Stimulated activated naive B cell treated with anti-CD40 and anti-IgM and Interleukin-4, amounts not matched to agents 10 μg/mL and 1 μg/mL and 100 μg/mL, for 72 hours (primary cell): ENCODE data around the gene HAGH.
"Not testable (repeated sequence)": the region's sequence is repeated elsewhere in the genome, so short reads cannot be mapped to it uniquely, and the experiment has no call there.

ENCODE experiments used
- ATAC-seq, 2 donors: fragments of 150-1000 bp; cut with Tn5 transposase; replicated peaks; 2 replicates each; pipeline ENCODE4 v1.10.0; 2021; ENCODE audit warnings: moderate library complexity in 1 of 2
- DNase-seq: peaks from one replicate; pipeline ENCODE4 v3.0.0; 2021
- H3K27ac Mint-ChIP-seq: one replicate; pipeline ENCODE4 v1.8.0; 2022; ENCODE audit warnings: mild to moderate bottlenecking, mixed read lengths
- H3K27me3 Mint-ChIP-seq, 2 donors: one replicate each; pipeline ENCODE4 v1.8.0; 2022; ENCODE audit warnings: mixed read lengths in 2 of 2
- H3K36me3 Mint-ChIP-seq, 2 donors: one replicate each; pipeline ENCODE4 v1.8.0; 2022; ENCODE audit warnings: mixed read lengths in 2 of 2, mild to moderate bottlenecking in 1 of 2
- H3K4me1 Mint-ChIP-seq, 2 donors: one replicate each; pipeline ENCODE4 v1.8.0; 2022; ENCODE audit warnings: mixed read lengths in 2 of 2, mild to moderate bottlenecking in 1 of 2
- H3K4me3 Mint-ChIP-seq, 2 donors: one replicate each; pipeline ENCODE4 v1.8.0; 2022; ENCODE audit warnings: mild to moderate bottlenecking in 2 of 2, mixed read lengths in 2 of 2, moderate library complexity in 1 of 2
- H3K9me3 Mint-ChIP-seq, 2 donors: one replicate each; pipeline ENCODE4 v1.8.0; 2022; ENCODE audit warnings: mixed read lengths in 2 of 2, mild to moderate bottlenecking in 1 of 2

Gene HAGH

DNA sequence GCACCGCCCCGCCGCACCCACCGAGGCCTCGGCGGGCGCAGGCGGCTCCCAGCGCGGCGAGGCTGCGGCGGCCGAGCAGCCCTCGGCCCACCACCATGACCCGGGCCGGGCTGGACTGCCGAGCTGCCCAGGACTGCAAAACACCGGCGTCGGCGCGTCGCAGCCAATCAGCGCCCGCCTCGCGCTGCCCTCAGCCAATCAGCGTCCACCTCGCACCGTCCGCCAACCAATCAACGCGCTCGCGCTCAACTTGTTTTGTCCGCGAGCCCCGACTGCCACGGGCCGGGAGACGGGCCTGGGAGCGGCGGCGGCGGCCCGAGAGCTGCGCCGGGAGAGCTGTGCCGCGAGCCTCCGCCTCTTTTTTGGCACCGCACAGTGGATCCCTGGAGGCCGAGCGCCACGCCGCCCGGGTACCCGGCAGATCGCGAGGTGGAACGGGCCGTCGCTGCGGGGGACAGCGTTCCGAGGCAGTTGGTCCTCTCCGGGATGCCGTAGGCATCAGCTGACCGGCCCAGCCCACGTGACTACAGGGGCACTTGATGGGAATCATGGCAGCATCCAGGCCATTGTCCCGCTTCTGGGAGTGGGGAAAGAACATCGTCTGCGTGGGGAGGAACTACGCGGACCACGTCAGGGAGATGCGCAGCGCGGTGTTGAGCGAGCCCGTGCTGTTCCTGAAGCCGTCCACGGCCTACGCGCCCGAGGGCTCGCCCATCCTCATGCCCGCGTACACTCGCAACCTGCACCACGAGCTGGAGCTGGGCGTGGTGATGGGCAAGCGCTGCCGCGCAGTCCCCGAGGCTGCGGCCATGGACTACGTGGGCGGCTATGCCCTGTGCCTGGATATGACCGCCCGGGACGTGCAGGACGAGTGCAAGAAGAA lies at the start of gene HAGH, which contains the start of gene FAHD1:
Gene HAGH, minus strand, starts transcription at position 135 of the 883 bp plus-strand sequence. Its CDS starts 38 bp downstream, at position 97.
Gene FAHD1, plus strand, starts transcription at position 516 of the 883 bp plus-strand sequence. Its CDS starts 33 bp downstream, at position 549.
- DNase-seq (peak; percentile 88), ATAC-seq (peak; percentile 87 to 90)
- Mint-ChIP-seq H3K4me1 (peaks cover 10 to 32% of the 10 kb centered on the region in 2 donors), H3K9me3 (no peaks in the 10 kb centered on the region), H3K4me3 (peak within 1 kb of the TSS; percentile 90 to 93), H3K27ac (peak within 1 kb of the TSS; percentile 90), H3K36me3 (peaks cover 3 to 10% of the 10 kb centered on the region in 2 donors), H3K27me3 (no peaks in the 10 kb centered on the region)

DNA sequence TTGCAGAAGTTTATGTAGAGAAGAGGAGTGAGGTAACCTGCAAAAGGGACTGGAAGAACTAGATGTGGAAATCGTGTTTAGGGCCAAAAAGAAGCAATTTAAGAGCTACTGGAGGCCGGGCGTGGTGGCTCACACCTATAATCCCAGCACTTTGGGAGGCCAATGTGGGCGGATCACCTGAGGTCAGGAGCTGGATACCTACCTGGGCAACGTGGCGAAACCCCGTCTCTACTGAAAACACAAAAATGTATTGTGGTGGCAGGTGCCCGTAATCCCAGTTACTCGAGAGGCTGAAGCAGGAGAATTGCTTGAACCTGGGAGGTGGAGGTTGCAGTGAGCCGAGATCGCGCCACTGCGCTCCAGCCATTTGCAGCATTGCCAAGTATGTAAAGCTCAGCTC lies 49.4 kb upstream of the HAGH start:
- H3K27ac Mint-ChIP-seq, DNase-seq, H3K36me3 Mint-ChIP-seq, H3K9me3 Mint-ChIP-seq, H3K4me1 Mint-ChIP-seq, H3K4me3 Mint-ChIP-seq, ATAC-seq: not testable (repeated sequence)
- H3K27me3 Mint-ChIP-seq, result peaks cover 29 to 35% of the 10 kb centered on the region in 2 donors

DNA sequence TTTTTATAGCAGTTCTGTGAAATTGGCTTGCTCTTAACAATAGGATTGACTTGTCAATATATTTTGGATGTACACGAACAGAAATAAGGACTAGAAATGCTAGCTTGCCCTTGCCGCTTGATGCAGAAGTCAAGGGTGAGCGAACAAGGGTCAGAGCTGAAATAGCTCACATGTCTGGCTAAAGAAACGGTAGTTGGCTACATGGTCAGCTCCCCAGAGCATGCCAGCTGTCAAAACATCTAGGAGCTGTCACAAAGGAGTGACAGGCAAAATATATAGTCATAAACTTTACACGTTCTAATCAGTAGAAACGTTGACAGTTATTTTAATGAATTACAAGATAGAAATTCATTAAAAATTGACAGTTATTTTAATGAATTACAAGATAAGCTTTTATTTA lies 48.2 kb upstream of the HAGH start:
- no peak for ATAC-seq
- no peak for DNase-seq
- Mint-ChIP-seq H3K36me3 (peaks cover 3 to 4% of the 10 kb centered on the region in 2 donors), H3K9me3 (peaks cover 0 to 2% of the 10 kb centered on the region in 2 donors), H3K27ac (no peak overlapping the region), H3K4me1 (peaks cover 0 to 8% of the 10 kb centered on the region in 2 donors), H3K27me3 (peaks cover 34 to 39% of the 10 kb centered on the region in 2 donors), H3K4me3 (no peak overlapping the region)

DNA sequence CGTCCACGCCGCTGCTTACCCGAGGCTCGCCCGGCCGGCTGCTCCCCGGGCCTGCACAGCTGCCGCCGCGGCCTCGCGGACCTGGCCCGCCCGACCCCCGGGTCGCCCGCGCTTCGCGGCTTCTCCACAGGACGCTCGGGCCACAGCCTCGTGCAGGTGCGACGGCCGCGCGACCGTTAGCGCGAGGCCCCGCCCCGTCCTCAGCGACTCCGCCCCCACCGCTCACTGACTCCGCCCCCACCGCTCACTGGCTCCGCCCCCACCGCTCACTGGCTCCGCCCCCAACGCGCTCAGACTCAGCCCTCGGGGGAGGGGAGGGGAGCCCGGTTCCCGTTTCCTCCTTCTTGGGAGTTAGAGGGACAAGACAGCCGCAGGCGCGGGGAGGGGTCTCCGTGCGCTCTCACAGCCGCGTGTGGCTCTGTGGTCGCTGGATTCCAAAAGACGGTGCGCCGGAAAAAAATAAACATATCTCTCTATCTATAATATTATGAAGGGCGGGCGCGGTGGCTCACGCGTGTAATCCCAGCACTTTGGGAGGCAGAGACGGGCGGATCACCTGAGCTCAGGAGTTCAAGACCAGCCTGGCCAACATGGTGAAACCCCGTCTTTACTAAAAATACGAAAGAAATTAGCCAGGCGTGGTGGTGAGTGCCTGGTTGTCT lies 45.5 kb upstream of the HAGH start, which contains the start of gene MEIOB:
Gene MEIOB, minus strand, starts transcription at position 191 of the 662 bp plus-strand sequence. CDS start 3,989 bp downstream, outside the sequence.
- peaks cover 0 to 2% of the 10 kb centered on the region in 2 donors for H3K9me3 Mint-ChIP-seq
- H3K27me3 Mint-ChIP-seq, result peaks cover 22 to 25% of the 10 kb centered on the region in 2 donors
- peak within 1 kb of the TSS; percentile 62 to 73 for H3K4me3 Mint-ChIP-seq
- H3K4me1 Mint-ChIP-seq, result peaks cover 0 to 8% of the 10 kb centered on the region in 2 donors
- peak in 1 of 2 donors; percentile 51 for ATAC-seq
- DNase-seq, result peak; percentile 18
- no peak within 1 kb of the TSS for H3K27ac Mint-ChIP-seq
- H3K36me3 Mint-ChIP-seq, result peaks cover 3 to 4% of the 10 kb centered on the region in 2 donors

DNA sequence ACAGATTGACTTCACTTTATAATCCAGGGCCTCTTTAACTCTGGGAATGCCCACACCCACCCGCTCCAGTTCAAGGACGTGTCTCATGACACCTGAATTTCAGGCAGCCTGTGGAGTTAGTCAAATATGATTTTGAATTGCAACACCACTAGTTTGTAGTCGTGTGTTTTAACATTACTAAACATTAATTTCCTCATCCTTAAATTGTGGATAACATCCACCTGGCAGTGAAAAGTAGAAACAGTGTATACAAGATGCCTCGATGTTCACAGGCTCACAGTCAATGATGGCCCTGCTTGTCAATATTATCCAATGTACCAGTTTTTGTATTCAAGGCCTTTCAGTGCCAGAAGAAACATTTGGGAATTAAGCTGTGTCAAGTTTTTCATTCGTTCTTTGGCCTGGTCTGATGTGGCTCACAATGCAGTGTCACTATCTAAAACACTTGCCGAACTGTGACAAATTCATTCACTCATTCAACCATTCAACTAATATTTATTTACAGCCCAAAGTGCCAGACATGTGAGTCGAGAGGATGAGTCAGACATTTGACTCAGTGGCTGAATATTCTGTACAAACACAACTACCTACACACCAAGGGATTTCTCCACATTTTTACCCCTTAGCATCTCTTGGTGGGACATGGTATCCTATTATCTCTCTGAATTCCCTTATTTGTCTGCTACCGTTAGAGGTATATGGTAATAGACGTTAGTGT lies 43.9 kb upstream of the HAGH start:
- Mint-ChIP-seq H3K9me3 (peaks cover 0 to 2% of the 10 kb centered on the region in 2 donors), H3K36me3 (peaks cover 3 to 4% of the 10 kb centered on the region in 2 donors), H3K4me1 (peaks cover 0 to 8% of the 10 kb centered on the region in 2 donors), H3K4me3 (no peak overlapping the region), H3K27ac (no peak overlapping the region), H3K27me3 (peaks cover 13 to 19% of the 10 kb centered on the region in 2 donors)
- ATAC-seq (no peak), DNase-seq (no peak)

DNA sequence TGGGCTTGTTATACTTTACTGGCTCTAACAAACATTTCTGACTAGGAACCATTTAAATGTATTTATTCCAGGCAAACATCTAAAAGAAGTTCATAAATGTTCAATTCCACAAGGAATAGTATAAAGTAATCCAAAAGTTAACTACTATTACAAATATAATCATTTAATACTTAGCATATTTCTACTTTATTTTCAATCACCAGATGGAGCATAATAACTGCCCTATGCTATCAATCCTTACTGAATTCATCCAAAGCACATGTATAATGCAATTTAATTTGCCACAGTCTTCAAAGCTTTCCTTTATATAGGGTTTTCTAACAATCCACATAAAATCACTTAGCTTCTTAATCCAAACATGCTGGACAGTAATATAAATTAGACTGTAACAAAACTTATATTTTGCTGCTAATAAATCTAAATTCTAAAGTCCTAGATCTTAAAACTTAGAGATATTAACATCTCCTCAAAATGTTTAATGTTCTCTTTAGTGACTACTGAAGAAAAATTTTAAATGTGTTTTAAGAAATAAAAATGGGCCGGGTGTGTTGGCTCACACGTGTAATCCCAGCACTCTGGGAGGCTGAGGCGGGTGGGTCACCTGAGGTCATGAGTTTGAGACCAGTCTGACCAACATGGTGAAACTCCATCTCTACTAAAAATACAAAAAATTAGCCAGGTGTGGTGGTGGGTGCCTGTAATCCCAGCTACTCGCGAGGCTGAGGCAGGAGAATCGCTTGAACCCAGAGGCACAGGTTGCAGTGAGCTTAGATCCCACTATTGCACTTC lies 39.5 kb upstream of the HAGH start:
- no peak for ATAC-seq

DNA sequence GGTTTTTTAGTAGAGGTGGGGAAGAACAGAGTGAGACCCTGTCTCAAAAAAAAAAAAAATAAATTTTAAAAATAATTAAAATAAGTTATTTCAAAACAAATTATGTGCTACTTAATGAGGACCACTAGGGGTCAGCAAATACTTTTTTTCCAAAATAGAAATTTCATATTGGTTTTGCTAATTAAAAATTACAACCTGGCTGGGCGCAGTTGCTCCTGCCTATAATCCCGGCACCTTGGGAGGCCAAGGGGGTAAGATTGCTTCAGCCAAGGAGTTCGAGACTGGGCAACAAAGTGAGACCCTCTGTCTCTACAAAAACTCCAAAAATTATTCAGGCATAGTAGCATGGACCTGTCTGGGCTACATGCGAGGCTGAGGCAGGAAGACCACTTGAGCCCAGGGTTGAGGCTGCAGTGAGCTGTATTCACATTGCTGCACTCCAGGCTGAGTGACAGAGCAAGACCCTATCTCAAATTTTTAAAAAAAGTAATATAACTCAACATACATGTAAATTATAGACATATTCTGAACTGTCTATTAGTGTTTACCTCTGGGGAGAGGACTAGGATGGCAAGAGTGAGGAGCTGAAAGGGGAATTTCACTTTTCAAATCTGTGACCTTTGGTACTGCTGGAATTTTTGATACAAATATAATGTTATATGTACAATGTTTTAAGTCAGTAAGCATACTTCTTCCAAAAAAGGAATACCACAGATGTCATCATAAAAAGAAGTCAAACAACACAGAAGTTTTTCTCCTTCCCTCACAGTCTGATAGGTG lies 37.2 kb upstream of the HAGH start:
- H3K27me3 Mint-ChIP-seq, result peaks cover 10 to 20% of the 10 kb centered on the region in 2 donors
- H3K27ac Mint-ChIP-seq, result no peak overlapping the region
- no peaks in the 10 kb centered on the region for H3K4me1 Mint-ChIP-seq
- ATAC-seq, result no peak
- H3K9me3 Mint-ChIP-seq, result no peaks in the 10 kb centered on the region
- no peak overlapping the region for H3K4me3 Mint-ChIP-seq
- DNase-seq, result no peak
- H3K36me3 Mint-ChIP-seq, result no peaks in the 10 kb centered on the region

More for the DNA sequence above, 39.5 kb upstream of the HAGH start:
- H3K36me3 Mint-ChIP-seq, result no peaks in the 10 kb centered on the region
- H3K4me1 Mint-ChIP-seq, result no peaks in the 10 kb centered on the region
- no peak overlapping the region for H3K27ac Mint-ChIP-seq
- H3K9me3 Mint-ChIP-seq, result no peaks in the 10 kb centered on the region
- no peak for DNase-seq
- H3K27me3 Mint-ChIP-seq, result peaks cover 4 to 5% of the 10 kb centered on the region in 2 donors
- no peak overlapping the region for H3K4me3 Mint-ChIP-seq

DNA sequence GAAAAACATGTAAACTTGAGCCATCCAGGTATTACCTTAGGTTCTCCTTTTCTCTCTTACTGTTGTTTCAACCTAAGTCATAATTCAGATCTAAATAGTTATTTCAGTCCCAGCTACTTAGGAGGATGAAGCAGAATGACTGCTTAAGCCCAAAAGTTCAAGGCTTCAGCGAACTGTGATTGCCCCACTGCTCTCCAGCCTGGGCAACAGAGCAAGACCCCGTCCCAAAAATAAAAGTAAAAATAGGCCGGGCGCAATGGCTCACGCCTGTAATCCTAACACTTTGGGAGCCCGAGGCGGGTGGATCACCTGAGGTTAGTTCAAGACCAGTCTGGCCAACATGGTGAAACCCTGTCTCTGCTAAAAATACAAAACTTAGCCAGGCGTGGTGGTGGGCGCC lies 35.8 kb upstream of the HAGH start:
- Mint-ChIP-seq H3K4me1 (no peaks in the 10 kb centered on the region), H3K27me3 (peaks cover 20 to 34% of the 10 kb centered on the region in 2 donors)

DNA sequence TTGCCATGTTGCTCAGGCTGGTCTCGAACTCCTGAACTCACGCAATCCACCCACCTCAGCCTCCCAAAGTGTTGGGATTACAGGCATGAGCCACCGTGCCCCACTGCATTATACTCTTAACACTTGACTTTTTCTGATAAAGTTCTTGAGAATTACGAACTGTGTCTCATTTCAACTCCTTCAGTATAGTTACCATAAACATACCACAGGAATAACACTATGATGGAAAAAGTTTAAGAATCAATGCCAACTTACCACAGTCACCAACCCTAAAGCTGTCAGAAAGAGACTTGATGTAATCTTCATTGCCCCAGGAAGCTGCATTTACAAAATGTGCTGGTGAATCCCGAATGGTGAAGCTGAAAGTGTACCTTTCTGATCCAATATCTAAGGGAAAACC lies 35.1 kb upstream of the HAGH start:
- peaks cover 25 to 40% of the 10 kb centered on the region in 2 donors for H3K27me3 Mint-ChIP-seq
- no peak overlapping the region for H3K4me3 Mint-ChIP-seq
- H3K4me1 Mint-ChIP-seq, result no peaks in the 10 kb centered on the region
- DNase-seq (no peak), ATAC-seq (no peak)
- no peaks in the 10 kb centered on the region for H3K36me3 Mint-ChIP-seq
- H3K9me3 Mint-ChIP-seq, result no peaks in the 10 kb centered on the region
- H3K27ac Mint-ChIP-seq, result no peak overlapping the region

More for the DNA sequence above, 35.8 kb upstream of the HAGH start:
- Mint-ChIP-seq H3K27ac (no peak overlapping the region), H3K9me3 (no peaks in the 10 kb centered on the region), H3K36me3 (no peaks in the 10 kb centered on the region), H3K4me3 (no peak overlapping the region)
- ATAC-seq (no peak), DNase-seq (no peak)

DNA sequence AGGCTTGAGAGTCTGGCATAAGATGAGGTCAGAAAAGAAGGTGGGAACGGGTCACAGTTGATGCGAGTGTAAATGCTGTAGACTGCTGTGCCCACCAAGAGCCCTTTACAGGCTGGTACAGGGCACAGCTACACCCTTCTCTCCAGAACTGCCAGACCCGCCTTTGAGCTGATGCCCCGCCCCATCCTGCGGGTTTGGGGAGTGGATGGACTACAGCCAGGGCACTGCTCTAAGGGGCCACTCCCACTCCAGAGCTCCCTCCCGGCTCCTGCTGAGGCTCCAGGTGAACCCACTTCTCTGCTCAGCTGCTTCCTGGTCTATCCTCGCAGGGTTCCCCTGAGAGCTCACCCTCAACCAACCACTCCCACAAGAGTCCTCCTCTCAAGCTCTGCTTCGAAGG lies 33.0 kb upstream of the HAGH start:
- H3K9me3 Mint-ChIP-seq, result no peaks in the 10 kb centered on the region
- DNase-seq (no peak), ATAC-seq (no peak)
- H3K4me3 Mint-ChIP-seq, result no peak overlapping the region
- H3K27ac Mint-ChIP-seq, result no peak overlapping the region
- H3K36me3 Mint-ChIP-seq, result no peaks in the 10 kb centered on the region
- peaks cover 28 to 47% of the 10 kb centered on the region in 2 donors for H3K27me3 Mint-ChIP-seq
- no peaks in the 10 kb centered on the region for H3K4me1 Mint-ChIP-seq

DNA sequence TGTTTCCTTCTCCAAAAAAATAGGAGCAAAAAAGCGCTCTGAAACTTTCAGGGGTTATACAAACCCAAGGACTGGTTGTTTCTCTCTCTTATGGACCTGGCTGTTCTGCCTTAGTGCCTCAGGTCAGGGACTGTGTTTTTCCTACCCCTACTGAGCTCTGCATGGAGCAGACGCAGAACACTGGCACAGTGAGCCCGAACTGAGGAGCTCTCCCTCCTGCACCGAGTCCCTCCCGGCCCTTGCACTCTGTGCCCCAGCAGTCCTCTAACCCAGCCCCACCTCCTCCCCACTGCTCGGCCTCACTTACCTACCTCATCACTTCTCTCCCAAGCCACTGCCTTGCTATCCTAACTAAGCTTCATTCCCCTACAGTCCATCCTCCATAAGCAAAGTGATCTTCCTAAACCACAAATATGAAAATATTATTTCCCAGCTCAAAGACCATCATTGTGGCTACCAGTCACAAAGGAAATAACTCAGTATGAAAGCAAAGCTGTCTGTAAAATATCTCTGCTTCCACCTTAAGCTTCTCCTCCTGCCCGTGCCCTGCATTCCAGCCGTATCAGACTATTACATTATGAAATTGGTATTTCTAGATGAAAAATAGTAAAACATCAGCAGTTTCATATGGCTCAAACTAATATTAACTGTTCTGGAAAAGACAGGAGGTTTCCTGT lies 31.7 kb upstream of the HAGH start:
- H3K4me3 Mint-ChIP-seq, result no peak overlapping the region
- no peaks in the 10 kb centered on the region for H3K9me3 Mint-ChIP-seq
- H3K36me3 Mint-ChIP-seq, result no peaks in the 10 kb centered on the region
- no peak overlapping the region for H3K27ac Mint-ChIP-seq
- no peak for DNase-seq
- no peak for ATAC-seq
- H3K4me1 Mint-ChIP-seq, result no peaks in the 10 kb centered on the region
- peaks cover 30 to 58% of the 10 kb centered on the region in 2 donors for H3K27me3 Mint-ChIP-seq

DNA sequence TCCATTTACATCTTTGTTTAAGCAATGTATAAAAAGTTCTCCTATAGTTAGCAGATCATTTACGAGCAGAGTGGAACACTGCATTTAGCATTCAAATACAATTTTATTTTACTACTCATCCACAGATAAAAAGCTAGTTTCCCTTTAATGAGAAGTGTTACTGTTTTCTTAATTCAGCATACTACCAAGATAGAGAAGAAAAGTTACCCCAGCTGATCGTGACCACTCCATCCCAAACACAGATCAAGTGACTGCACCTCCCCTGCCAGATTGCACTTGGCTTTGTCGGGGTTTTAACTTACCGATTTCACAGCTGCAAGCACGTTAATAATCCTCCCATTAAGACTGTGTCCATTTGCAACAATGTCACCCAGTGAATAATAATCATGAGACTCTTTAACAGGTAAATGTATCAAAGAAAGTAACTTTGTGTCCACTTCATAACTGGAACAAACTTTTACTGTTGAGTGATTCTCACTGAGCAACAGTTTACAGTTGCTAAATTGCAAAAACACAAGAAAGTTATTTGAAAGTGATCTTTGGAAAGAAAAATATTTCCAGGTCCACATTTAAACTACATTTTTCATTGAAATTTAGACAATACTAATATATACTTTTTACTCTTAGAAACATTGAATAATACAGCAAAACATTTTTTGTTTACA lies 30.9 kb upstream of the HAGH start:
- peaks cover 30 to 59% of the 10 kb centered on the region in 2 donors for H3K27me3 Mint-ChIP-seq
- no peak overlapping the region for H3K4me3 Mint-ChIP-seq
- no peak for ATAC-seq
- H3K4me1 Mint-ChIP-seq, result no peaks in the 10 kb centered on the region
- no peak overlapping the region for H3K27ac Mint-ChIP-seq
- H3K36me3 Mint-ChIP-seq, result no peaks in the 10 kb centered on the region
- H3K9me3 Mint-ChIP-seq, result no peaks in the 10 kb centered on the region
- DNase-seq, result no peak
